HUDEP-2 (cell line): ENCODE data around the gene REN.
A peak's percentile ranks its signal among the peaks of the same experiment; 100 is the strongest.

Experiments used
- DNase-seq, 76 experiments: peaks; one replicate each; lab custom pipeline; 2025; ENCODE audit not compliant: unreplicated experiment in 76 of 76; lab: John Stamatoyannopoulos, UW

Gene REN

DNA sequence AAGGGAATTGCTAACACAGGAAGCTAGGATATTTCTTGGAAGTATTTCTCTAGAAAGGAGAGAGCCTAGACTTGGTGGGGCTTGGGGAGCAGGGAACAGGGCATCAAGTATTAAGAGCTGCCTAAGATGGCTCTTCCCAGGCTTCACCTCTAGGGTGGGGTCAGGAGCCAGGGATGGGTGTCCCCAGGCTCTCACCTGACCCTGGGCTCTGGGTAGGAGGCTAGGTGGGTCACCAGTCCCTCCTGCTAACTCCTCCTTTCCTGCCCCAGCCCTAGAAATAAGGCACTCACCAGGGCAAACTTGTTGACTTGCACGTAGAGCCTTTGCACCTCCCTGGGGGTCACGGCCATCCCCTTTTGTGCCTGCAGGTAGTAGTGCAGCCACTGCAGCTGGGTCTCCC, 29.3 kb downstream of the REN start:
- no peak for DNase-seq

GRCh38 chr1:204134103-204134502, 32.0 kb downstream of the REN start:
- DNase-seq, result no peak

DNA sequence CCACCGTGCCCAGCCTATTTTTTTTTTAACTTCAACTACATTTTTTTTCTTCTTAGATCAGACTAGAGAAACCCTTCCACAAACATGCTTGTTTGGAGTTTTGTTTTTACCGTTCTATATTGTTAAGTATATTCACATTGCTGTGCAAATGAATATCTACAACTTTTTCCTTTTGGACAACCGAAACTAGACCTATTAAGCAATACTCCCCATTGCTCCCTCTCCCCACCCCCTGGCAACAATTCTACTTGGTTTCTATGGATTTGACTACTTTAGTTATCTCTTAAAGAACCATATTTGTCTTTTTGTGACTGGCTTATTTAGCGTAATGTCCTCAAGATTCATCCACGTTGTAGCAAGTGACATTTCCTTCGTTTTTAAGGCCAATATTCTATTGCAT, 33.4 kb downstream of the REN start:
- DNase-seq, result no peak

DNA sequence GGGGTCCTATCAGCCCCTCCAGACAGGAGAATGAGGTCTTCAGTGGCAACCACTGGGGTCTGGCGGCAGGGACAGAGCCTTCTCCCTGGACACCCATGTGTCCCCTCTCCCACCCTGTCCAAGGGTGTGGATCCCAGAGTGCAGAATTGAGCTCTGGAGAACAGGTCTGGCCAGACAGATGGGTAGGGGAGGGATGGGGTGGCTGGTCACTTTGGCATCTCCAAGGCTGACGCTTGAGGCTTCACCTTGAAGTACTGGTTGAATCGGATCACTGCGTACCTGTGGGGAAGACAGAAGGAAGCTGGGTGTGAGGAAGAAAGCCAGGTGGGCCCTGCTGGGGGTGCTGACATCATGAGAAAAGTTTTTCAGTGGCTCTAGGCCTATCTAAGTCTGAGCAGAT, 34.2 kb downstream of the REN start:
- DNase-seq, result no peak

- peak in 7 of 76 experiments; percentile 3 to 28 (median 9) for DNase-seq
Observed at GRCh38 chr1:204130981-204131892, 34.9 kb downstream of the REN start.

GRCh38 chr1:204130178-204130577, 36.0 kb downstream of the REN start:
- no peak for DNase-seq

- DNase-seq, result peak in 32 of 76 experiments; percentile 2 to 44 (median 20)
Observed at GRCh38 chr1:204128964-204129896, 36.9 kb downstream of the REN start.

- DNase-seq, result no peak
Observed at GRCh38 chr1:204128464-204128963, 37.6 kb downstream of the REN start.

- DNase-seq, result peak in 45 of 76 experiments; percentile 1 to 53 (median 17)
Observed at GRCh38 chr1:204127597-204128242, 38.4 kb downstream of the REN start.

DNA sequence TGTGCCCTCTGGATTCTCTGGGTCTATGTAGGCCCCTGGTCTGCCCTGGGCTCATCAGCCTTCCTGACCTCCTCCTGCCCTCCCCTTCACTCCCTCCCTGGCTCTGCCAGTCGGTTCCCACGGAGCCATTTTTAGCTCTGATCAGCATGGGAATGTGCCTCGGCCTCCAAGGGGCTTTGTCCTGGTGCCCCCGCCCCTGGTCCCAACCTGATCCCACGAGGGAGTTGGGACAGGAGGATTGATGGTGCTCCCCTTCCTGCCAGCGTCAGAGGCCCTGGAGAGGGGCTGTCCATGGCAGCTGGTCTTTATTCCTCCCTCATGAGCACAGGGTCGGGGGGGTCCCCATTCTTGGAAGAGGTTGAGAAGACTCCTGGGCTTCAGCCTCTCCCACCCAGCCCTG, 39.2 kb downstream of the REN start:
- DNase-seq, result no peak

GRCh38 chr1:204126386-204126785, 39.8 kb downstream of the REN start:
- no peak for DNase-seq

DNA sequence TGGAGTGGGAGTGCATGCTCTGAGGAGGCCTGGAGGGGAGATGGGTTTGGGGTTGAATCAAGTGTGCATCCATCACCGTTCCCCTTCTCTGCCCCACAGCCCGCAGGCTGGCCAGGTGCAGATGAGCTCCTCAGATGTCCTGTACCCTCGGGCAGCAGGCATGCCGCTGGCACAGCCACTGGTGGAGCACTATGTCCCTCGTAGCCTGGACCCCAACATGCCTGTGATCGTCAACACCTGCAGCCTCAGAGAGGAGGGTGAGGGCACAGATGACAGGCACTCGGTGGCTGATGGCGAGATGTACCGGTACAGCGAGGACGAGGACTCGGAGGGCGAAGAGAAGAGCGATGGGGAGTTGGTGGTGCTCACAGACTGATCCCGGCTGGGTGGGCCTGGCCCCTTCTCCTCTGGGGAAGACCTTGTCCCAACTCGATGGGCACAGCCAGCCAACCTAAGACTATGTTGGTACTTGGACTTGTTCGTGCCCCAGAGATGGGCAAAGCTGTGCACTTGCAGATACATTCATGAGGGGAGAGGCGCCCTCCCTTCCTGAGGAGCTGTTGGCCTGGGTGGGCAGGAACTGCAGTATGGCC, 40.3 kb downstream of the REN start:
- no peak for DNase-seq

DNA sequence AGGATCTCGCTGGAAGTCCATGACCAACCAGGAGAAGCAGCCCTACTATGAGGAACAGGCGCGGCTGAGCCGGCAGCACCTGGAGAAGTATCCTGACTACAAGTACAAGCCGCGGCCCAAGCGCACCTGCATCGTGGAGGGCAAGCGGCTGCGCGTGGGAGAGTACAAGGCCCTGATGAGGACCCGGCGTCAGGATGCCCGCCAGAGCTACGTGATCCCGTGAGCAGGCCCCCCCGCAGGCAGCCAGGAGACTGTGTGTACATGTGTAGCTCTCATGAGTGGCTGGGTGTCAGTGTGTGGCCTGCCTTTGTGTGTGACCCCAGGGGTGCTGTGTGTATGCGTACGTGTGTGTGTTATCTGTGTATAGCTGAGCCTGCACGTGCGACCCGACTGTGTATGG, 41.5 kb downstream of the REN start:
- no peak for DNase-seq

- DNase-seq, result peak in 6 of 76 experiments; percentile 2 to 7 (median 4)
Observed at GRCh38 chr1:204123376-204123775, 42.8 kb downstream of the REN start.

DNA sequence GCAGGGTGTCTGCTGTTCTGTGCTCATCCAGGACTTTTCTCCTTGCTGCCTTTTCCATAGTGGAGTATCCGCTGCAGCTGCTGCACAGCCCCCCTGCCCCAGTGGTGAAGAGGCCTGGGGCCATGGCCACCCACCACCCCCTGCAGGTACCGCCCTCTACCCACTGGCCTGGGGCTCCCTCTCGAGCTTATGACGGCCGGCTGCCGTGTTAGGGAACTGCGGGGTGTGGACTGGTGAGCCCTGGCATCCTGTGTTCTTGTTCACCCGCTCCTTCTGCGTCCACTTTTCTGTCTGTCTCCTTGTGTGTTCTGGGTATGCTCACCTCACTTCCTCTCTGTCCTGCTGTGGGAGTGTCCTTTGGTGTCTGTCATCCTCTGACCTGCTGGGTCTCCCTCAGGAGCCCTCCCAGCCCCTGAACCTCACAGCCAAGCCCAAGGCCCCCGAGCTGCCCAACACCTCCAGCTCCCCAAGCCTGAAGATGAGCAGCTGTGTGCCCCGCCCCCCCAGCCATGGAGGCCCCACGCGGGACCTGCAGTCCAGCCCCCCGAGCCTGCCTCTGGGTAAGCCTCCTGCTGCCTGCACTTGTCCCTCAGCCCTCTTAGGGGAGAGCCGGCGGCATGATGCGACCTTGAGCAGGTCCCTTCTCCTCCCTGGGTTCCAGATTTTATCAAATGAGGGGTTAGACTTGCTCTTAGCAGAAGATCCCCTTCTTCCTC, 44.1 kb downstream of the REN start:
- DNase-seq, result no peak

- no peak for DNase-seq
Observed at GRCh38 chr1:204116539-204116938, 49.6 kb downstream of the REN start.

- DNase-seq, result no peak
Observed at GRCh38 chr1:204115116-204115515, 51.0 kb downstream of the REN start.

- DNase-seq, result no peak
Observed at GRCh38 chr1:204114606-204115005, 51.5 kb downstream of the REN start.

DNA sequence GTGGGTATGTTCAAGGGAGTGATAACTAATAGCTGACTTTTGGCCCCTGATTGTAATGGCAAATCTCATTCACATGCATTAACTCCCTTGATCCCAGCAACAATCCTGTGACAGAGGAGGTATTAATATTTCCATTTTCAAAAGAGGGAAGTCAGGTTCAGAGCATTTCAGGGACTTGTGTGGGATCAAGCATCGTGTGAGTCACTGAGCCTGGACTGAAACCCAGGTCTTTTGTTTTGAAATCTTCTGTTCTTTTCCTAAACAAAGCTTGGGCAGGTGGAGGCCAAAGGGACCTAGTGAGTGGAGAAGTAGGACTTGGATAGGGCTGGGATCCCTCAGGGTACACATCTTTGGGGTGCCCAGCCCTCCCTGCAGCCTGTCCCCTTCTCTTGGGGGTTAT, 52.2 kb downstream of the REN start:
- no peak for DNase-seq
